AG04449 (cell line): Measurements from ENCODE around the gene GRID2.

Experiments used
- CTCF ChIA-PET: fragments of 350-600 bp; formaldehyde crosslinking; extraction: SDS; loops from one replicate; lab custom pipeline; 2021; ENCODE audit warnings: antibody characterized with exemption; lab: Yijun Ruan, JAX
- POLR2A ChIA-PET: fragments of 400-600, 350-600 bp; formaldehyde crosslinking; extraction: SDS; loops from one replicate; lab custom pipeline; 2020; ENCODE audit warnings: antibody characterized with exemption, inconsistent platforms; lab: Yijun Ruan, JAX
- DNase-seq: peaks from one replicate; pipeline ENCODE4 v3.0.0-alpha.2; 2010; ENCODE audit warnings: low read depth, low spot score
- H3K4me3 ChIP-seq: 2 replicates; pipeline ENCODE4 v1.5.1; 2011; ENCODE audit warnings: low read depth, mild to moderate bottlenecking, control low read depth, low read length
- CTCF ChIP-seq: IDR thresholded peaks from one replicate; pipeline ENCODE4 v1.5.1; 2011; ENCODE audit warnings: mild to moderate bottlenecking, moderate library complexity, low read length, control low read depth, inconsistent platforms; ENCODE audit not compliant: insufficient read depth; ENCODE audit errors: missing control alignments

GRID2 gene

GRCh38 chr4:93475730-93476129, 1172.0 kb downstream of the GRID2 start:
- H3K4me3 ChIP-seq = no peak overlapping the region
- TF ChIP-seq CTCF = no peak
- POLR2A ChIA-PET = no interaction called here
- no peak for DNase-seq
- CTCF ChIA-PET = no interaction called here

GRCh38 chr4:93478805-93479204, 1175.0 kb downstream of the GRID2 start:
- no peak for DNase-seq
- POLR2A ChIA-PET = no interaction called here
- TF ChIP-seq CTCF = no peak
- H3K4me3 ChIP-seq = no peak overlapping the region
- CTCF ChIA-PET = no interaction called here

- TF ChIP-seq CTCF = no peak
- CTCF ChIA-PET = no interaction called here
- POLR2A ChIA-PET = no interaction called here
- no peak for DNase-seq
- no peak overlapping the region for H3K4me3 ChIP-seq
These were observed 1176.7 kb downstream of the GRID2 start for GRCh38 chr4:93480452-93480851.

GRCh38 chr4:93495346-93495745, 1191.6 kb downstream of the GRID2 start:
- H3K4me3 ChIP-seq = no peak overlapping the region
- TF ChIP-seq CTCF = no peak
- DNase-seq = no peak
- ChIA-PET CTCF (no interaction called here), POLR2A (no interaction called here)

- no peak for TF ChIP-seq CTCF
- ChIA-PET POLR2A (no interaction called here), CTCF (no interaction called here)
- DNase-seq = no peak
- H3K4me3 ChIP-seq = no peak overlapping the region
These were observed 1197.5 kb downstream of the GRID2 start for GRCh38 chr4:93501244-93501643.

- no peak for DNase-seq
- no peak overlapping the region for H3K4me3 ChIP-seq
- ChIA-PET POLR2A (no interaction called here), CTCF (no interaction called here)
- no peak for TF ChIP-seq CTCF
These were observed 1198.2 kb downstream of the GRID2 start for GRCh38 chr4:93501946-93502345.
